Erythroblast (primary cell): ENCODE results near the gene NOL4L.

Source experiments
- GATA1 ChIP-seq: IDR thresholded peaks from 2 replicates; pipeline ENCODE4 v1.6.1; 2011; ENCODE audit warnings: low read depth, mild to moderate bottlenecking, control low read depth, low read length, moderate library complexity
- POLR2A ChIP-seq: IDR thresholded peaks from 2 replicates; pipeline ENCODE4 v1.6.1; 2011; ENCODE audit warnings: mild to moderate bottlenecking, low read length

DNA sequence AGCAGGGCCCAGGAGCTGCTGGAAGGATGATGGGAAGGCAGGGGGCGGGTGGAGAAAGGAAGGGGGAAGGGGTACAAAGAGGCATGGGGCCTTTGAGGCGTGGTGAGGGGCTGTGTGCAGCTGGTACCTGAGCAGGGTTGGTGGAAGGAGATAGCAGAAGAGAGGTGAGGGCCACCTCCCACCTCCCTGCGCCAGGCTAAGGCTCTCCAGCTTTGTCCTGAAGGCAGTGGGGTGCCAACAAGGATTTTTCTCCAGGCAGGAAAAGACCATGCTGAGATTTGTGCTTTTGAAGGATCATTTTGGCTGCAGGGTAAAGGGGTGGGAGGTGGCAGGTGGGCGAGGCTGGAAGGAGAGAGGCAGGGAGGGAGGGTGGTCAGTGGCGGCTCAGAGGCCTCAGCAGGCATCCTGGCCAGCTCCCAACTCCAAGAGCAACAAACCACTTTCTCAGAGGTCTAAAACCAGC lies 40.8 kb downstream of the NOL4L start:
- TF ChIP-seq POLR2A (no peak), GATA1 (no peak)
